OCI-LY7 (cell line): ENCODE data around the gene PNLDC1.

Experiments
- CTCF ChIP-seq: fragments of 200-600 bp; sonication (generic); conservative IDR thresholded peaks from 2 replicates; pipeline ENCODE4 v1.5.1; 2014; ENCODE audit warnings: mild to moderate bottlenecking, antibody characterized with exemption, low read length, moderate library complexity, mixed read lengths
- EZH2phosphoT487 ChIP-seq: fragments of 200-600 bp; sonication (generic); IDR thresholded peaks from 2 replicates; pipeline ENCODE4 v1.6.1; 2018; ENCODE audit warnings: low read depth, borderline replicate concordance, mild to moderate bottlenecking, mixed run types, antibody characterized with exemption, low read length, moderate library complexity, mixed read lengths

- TF ChIP-seq CTCF (no peak), EZH2phosphoT487 (no peak)
Measured at GRCh38 chr6:159778131-159778530, 21.9 kb upstream of the PNLDC1 start.
